Endothelial cell (in vitro differentiated cells): ENCODE measurements around the gene AURKAIP1. TPM values are rescaled to one million over a fixed set of nuclear protein-coding genes. Genes with fewer than 3 reads are reported as not detected.
A peak's percentile ranks its signal among the peaks of the same experiment; 100 is the strongest.

ENCODE experiments used
- DNase-seq: peaks from one replicate; pipeline ENCODE4 v3.0.0; 2021; ENCODE audit warnings: low spot score
- H3K27ac Mint-ChIP-seq: one replicate; pipeline ENCODE4 v1.8.0; 2021; ENCODE audit warnings: mixed read lengths, inconsistent platforms; ENCODE audit not compliant: unreplicated experiment
- H3K27me3 Mint-ChIP-seq: one replicate; pipeline ENCODE4 v1.8.0; 2021; ENCODE audit warnings: mild to moderate bottlenecking, moderate library complexity, mixed read lengths, inconsistent platforms; ENCODE audit not compliant: unreplicated experiment
- H3K36me3 Mint-ChIP-seq: one replicate; pipeline ENCODE4 v1.8.0; 2021; ENCODE audit warnings: mild to moderate bottlenecking, low read depth, mixed read lengths, inconsistent platforms; ENCODE audit not compliant: unreplicated experiment
- H3K4me1 Mint-ChIP-seq: one replicate; pipeline ENCODE4 v1.8.0; 2021; ENCODE audit warnings: mild to moderate bottlenecking, mixed read lengths, inconsistent platforms; ENCODE audit not compliant: unreplicated experiment
- H3K4me3 Mint-ChIP-seq: one replicate; pipeline ENCODE4 v1.8.0; 2021; ENCODE audit warnings: mild to moderate bottlenecking, mixed read lengths, inconsistent platforms; ENCODE audit not compliant: unreplicated experiment
- H3K9me3 Mint-ChIP-seq: one replicate; pipeline ENCODE4 v1.8.0; 2021; ENCODE audit warnings: mixed read lengths, inconsistent platforms; ENCODE audit not compliant: unreplicated experiment
- total RNA-seq: library from RNA; stranded (reverse); fragmentation: NEBNext Ultra II Directional; extraction: Animal tissue kit (Norgen Biotek cat#: 25700); gene quantifications from one replicate; pipeline ENCODE4 v1.2.1, GENCODE V29; 2021; ENCODE audit not compliant: unreplicated experiment
- TF ChIP-seq, protein P1 (sequence below): fragments of 200-600 bp; sonication (generic); IDR thresholded peaks from one replicate; pipeline ENCODE4 v1.5.0; 2021; ENCODE audit warnings: antibody characterized with exemption; ENCODE audit not compliant: unreplicated experiment

The AURKAIP1 gene
- total RNA-seq, 1 donor from 2014 or later = 128 TPM

DNA sequence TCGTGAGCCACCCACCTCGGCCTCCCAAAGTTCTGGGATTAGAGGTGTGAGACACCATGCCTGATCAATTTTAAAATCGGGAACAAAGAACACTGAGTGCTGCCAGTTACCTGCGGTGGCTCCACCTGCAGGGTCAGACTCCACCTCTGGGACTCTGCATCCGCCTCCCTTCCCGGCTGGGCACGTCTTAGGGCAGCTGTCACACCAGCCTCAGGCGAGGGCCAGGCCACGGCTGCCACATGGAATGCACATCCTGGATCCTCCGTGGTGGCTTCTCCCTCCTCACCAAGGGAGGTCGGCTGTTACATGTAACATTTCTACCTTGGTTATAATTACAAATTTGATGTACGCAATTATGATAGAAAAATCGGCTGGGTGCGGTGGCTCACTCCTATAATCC, 10.7 kb downstream of the AURKAIP1 start:
- Mint-ChIP-seq H3K27ac (no peak overlapping the region), H3K4me3 (no peak overlapping the region), H3K36me3 (no peaks in the 10 kb centered on the region), H3K9me3 (no peaks in the 10 kb centered on the region), H3K27me3 (peaks cover 10% of the 10 kb centered on the region), H3K4me1 (no peaks in the 10 kb centered on the region)
- DNase-seq = no peak
- TF ChIP-seq, protein P1, sequence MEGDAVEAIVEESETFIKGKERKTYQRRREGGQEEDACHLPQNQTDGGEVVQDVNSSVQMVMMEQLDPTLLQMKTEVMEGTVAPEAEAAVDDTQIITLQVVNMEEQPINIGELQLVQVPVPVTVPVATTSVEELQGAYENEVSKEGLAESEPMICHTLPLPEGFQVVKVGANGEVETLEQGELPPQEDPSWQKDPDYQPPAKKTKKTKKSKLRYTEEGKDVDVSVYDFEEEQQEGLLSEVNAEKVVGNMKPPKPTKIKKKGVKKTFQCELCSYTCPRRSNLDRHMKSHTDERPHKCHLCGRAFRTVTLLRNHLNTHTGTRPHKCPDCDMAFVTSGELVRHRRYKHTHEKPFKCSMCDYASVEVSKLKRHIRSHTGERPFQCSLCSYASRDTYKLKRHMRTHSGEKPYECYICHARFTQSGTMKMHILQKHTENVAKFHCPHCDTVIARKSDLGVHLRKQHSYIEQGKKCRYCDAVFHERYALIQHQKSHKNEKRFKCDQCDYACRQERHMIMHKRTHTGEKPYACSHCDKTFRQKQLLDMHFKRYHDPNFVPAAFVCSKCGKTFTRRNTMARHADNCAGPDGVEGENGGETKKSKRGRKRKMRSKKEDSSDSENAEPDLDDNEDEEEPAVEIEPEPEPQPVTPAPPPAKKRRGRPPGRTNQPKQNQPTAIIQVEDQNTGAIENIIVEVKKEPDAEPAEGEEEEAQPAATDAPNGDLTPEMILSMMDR = no peak

DNA sequence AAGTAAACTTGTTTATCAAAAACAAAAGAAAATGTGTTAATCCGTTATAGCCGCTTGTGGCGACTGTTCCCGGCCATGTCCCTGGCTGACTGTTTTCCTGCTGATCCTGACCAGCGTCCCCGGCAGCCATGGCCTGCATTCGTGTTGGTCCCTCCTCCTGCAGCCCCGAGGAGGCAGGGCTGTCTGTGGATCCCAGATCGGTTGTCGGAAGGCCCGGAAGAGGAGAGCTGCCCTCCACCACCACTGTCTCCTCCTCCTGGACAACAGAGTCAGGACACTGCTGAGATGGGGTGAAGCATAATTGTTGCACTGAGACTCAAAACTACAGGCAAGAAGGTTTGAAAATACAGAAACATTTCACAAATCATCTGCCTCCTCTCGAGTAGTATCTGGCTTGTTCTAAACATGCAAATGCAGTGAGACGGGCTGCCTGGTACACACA, 13.0 kb downstream of the AURKAIP1 start:
- H3K36me3 Mint-ChIP-seq = no peaks in the 10 kb centered on the region
- peaks cover 16% of the 10 kb centered on the region for H3K27me3 Mint-ChIP-seq
- no peaks in the 10 kb centered on the region for H3K9me3 Mint-ChIP-seq
- TF ChIP-seq, protein P1 = no peak
- peak overlapping the region; percentile 52 for H3K27ac Mint-ChIP-seq
- H3K4me3 Mint-ChIP-seq = peak overlapping the region; percentile 31
- no peaks in the 10 kb centered on the region for H3K4me1 Mint-ChIP-seq
- no peak for DNase-seq

GRCh38 chr1:1361233-1361981, 13.6 kb downstream of the AURKAIP1 start:
- no peak for DNase-seq
- H3K36me3 Mint-ChIP-seq = no peaks in the 10 kb centered on the region
- peaks cover 16% of the 10 kb centered on the region for H3K27me3 Mint-ChIP-seq
- TF ChIP-seq, protein P1 = no peak
- H3K4me1 Mint-ChIP-seq = no peaks in the 10 kb centered on the region
- H3K4me3 Mint-ChIP-seq = no peak overlapping the region
- no peaks in the 10 kb centered on the region for H3K9me3 Mint-ChIP-seq
- H3K27ac Mint-ChIP-seq = peak overlapping the region; percentile 36

- TF ChIP-seq, protein P1 = no peak
- Mint-ChIP-seq H3K27ac (peak overlapping the region; percentile 26), H3K36me3 (no peaks in the 10 kb centered on the region), H3K4me1 (no peaks in the 10 kb centered on the region), H3K4me3 (no peak overlapping the region), H3K9me3 (no peaks in the 10 kb centered on the region), H3K27me3 (peaks cover 16% of the 10 kb centered on the region)
- DNase-seq = no peak
Observed at GRCh38 chr1:1360506-1361169, 14.4 kb downstream of the AURKAIP1 start.
